Measurements from ENCODE around the gene GNG5.
"Not testable (repeated sequence)": the region's sequence is repeated elsewhere in the genome, so short reads cannot be mapped to it uniquely, and the experiment has no call there.

GNG5 gene

DNA sequence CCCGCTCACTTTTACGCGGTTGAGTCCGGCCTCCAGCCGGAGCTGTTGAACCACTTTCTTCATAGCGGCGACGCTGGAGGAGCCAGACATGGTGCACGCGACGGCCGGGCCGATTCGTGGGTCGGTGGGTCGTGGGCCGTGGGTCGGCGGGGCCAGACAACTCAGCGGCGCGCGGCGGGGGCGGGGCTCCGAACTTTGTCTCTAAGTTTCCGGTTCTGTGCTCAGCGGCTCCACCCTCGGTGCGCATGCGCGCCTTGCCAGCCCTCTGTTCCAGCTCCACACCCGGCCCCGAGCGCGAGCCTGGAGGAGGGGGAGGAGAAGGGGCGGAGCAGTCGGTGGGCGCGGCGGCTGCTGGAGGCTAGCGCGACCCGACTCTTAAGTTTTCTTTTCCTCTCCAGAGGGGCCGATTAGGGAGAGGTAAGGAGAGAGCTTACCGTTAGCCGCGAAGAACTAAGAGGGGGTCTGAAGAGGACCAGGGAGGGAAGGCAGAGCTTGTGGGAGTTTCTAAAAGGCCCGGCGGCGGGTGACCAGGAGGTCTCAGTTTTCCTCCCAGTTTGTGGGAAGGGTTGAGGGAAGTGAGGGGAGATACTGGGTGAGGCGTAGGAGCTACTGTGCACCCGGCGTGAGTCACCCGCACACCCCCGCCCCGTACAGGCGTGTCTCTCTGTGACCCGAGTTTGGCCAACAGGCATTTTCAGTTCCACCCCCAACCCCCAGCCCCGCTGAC lies at the start of gene GNG5, which contains the start of gene SPATA1:
GNG5 (minus strand) TSS at position 580 of the 727 bp plus-strand sequence; CDS start at position 90, 490 bp downstream.
SPATA1 (plus strand) TSS at position 385 of the 727 bp plus-strand sequence. CDS start 9,974 bp downstream, outside the sequence.
- peak; percentile 94 for DNase-seq (ENCODE audit: low read depth)

DNA sequence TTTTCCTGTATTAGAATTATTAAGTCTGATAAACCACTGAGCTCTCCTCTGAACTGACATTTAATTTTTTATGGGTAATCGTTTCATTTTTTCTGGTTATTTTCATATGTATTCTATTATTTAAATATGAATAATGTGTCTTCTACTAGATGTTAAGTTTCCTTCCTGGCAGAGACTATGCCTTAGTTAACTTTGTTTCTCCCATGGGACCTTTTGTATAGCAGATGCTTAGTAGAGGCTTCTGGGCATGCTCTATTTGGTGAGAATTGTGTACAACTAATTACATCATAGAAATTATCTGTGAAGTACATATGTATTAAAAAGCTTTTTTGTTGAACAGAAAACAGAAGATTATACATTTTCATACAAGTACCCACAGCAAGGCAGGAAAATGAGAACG lies 44.4 kb upstream of the GNG5 start:
- DNase-seq (ENCODE audit: low read depth) = no peak

DNA sequence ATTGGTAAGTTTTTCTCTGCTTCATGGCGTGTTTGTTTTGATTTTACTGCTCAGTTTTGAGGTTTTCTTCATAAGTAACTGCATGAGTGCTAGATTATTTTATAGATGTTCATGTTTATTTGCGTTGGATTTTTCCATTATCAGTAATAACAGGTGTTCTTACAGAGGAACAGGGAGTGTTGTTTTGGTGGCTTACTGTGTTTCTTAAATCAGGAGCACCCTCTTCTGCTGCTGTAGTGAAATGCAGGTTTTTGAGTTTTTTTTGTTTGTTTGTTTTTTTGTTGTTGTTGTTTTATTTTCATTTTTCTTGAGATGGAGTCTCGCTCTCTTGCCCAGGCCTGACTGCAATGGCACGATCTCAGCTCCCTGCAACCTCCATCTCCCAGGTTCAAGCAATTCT lies 35.3 kb upstream of the GNG5 start:
- DNase-seq (ENCODE audit: low read depth) = no peak

DNA sequence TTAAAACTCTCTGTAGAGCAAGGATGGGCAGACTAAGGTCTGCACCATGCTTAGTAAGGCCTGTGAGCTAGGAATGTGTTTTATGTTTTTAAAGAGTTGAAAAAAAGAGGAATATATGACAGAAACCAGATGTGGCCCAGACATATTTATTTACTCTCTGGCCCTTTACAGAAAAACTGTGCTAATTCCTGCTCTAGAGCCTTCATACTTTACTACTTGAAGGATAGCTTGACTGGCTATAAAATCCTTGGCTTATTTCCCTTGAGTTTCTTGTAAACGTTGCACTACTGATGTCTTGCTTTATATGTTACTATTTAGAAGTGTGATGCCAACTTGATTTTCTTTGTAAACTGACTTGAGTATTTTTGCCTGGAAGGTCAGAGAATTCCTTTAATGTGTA lies 34.4 kb upstream of the GNG5 start:
- DNase-seq (ENCODE audit: low read depth) = no peak

DNA sequence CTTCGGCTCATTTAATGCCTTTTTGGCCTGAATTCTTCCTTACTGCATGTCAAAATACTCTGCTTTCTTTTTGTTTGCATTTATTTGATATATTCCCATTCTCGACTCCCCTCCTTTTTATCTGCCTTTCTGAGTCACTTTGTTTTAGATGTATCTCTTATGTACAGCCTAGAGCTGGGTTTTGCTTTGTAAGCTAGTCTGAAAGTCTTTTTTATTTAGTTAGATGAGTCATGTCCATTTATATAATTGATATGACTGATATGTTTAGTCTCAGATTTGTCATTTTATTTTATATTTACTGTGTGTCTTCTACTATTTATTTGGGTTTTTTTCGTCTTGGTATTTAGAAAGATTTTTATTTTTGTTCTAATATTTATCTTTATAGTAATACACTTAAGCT lies 33.6 kb upstream of the GNG5 start:
- DNase-seq (ENCODE audit: low read depth) = no peak

DNA sequence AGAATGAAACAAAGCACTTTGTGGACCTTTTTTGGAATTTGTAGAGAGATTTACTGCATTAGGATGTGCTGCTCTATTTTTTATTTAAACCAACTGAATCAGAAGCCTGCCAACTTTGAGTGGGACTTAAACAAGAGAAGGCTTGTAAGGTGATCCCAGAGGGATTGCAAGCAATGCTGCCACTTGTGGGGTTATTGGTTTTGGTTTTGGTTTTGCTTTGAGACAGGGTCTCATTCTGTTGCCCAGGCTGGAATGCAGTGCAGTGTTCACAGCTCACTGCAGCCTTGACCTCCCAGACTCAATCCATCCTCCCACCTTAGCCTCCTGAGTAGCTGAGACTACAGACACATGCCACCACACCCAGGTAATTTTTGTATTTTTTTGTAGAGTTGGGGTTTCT lies 32.2 kb upstream of the GNG5 start:
- no peak for DNase-seq (ENCODE audit: low read depth)

DNA sequence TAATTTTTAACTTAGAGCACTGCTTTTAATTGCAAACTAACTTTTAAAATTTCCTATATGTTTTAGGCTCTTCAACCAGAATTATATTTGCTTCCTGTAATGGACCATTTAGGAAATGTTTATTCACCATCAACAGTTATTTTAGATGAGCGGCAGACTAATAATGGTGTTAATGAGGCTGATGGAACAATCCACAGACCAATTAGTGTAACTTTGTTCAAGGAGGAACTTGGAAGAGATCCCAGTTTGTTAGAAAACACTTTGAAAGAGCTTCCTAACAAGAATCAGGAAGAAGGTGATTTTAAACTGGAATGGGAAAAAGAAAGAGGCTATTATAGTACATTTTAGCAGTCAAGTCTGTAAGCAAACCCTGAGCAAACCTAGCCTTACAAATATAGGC lies 19.4 kb upstream of the GNG5 start:
- DNase-seq (ENCODE audit: low read depth) = no peak

DNA sequence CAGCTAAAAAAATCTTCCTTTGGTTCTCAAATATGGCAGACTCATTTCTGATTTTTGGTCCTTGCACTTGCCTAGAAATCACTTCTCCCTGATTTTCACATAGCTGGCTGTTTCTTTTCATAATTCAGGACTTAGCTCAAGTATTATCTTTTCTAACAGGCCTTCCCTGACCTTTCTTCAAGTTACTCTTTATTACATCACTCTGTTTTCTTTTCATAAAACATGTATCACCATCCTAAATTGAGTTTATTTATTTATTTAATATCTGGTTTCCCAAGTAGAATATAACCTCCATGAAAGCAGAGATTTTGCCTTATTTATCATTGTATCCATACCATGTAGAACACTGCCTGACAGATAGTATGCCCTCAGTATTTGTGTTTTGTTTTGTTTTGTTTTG lies 18.2 kb upstream of the GNG5 start:
- DNase-seq (ENCODE audit: low read depth) = no peak

DNA sequence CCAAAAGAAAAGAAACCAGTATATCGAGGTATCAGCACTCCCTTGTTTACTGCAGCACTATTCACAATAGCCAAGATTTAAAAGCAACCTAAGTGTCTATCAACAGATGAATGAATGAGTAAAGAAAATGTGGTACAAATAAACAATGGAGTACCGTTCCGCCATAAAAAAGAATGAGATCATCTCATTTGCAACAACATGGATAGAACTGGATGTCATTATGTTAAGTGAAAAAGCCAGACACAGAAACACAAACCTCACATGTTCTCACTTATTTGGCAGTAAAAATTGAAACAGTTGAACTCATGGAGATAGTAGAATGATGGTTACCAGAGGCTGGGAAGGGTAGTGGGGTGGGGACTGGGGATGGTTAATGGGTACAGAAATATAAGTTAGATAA lies 4.3 kb upstream of the GNG5 start:
- DNase-seq (ENCODE audit: low read depth) = no peak

DNA sequence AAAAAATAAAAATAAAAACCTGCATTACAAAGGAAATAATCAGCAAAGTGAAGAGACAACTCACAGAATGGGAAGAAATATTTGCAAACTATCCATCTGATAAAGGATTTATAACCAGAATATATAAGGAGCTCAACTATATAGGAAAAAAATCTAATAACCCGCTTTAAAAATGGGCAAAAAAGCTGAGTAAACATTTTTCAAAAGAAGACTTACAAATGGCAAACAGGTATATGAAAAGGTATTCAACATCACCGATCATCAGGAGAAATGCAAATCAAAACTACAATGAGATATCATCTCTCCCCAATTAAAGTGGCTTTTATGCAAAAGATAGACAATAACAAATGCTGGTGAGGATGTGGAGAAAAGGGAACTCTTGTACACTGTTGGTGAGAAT lies 3.8 kb upstream of the GNG5 start:
- DNase-seq (ENCODE audit: low read depth) = no peak

DNA sequence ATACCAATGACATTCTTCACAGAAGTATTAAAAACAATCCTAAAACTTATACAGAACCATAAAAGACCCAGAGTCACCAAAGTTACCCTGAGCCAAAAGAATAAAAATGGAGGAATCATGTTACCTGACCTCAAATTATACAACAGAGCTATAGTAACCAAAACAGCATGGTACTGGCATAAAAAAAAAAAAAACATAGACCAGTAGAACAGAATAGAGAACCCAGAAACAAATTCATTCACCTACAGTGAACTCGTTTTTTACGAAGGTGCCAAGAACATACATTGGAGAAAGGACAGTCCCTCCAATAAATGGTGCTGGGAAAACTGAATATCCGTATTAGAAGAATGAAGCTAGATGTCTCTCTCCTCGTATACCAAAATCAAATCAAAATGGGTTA lies 2.6 kb upstream of the GNG5 start:
- no peak for DNase-seq (ENCODE audit: low read depth)

DNA sequence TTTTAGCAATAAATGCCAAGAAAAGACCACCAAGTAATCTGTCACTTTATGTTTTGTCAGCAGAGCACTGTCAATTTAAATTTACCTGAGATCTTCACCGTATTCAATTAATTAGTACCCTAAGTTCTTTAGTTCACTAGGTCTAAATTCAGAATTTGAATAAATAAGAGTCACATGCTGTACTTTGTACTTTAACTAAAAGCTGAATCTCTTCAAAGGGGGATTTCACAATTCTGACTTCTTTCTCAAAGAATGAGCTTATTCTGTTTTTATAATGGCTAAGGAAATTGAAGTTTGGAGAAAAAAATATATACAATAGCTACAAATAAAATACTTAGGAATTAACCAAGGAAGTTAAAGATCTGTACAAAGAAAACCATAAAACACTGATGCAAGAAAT lies 2.1 kb upstream of the GNG5 start:
- DNase-seq (ENCODE audit: low read depth) = no peak

DNA sequence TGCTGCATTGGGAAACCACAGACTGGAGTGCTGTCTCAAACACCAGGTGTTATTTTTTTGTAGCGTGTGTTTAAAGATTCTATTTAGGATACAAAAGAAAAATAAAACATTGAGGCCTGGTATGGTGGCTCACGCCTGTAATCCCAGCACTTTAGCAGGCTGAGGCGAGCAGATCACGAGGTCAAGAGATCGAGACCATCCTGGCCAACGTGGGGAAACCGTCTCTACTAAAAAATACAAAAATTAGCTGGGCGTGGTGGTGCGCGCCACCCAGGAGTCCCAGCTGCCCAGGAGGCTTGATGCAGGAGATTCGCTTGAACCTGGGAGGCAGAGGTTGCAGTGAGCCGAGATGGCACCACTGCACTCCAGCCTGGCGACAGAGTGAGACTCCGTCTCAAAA lies 1.5 kb upstream of the GNG5 start:
- DNase-seq (ENCODE audit: low read depth) = not testable (repeated sequence)

DNA sequence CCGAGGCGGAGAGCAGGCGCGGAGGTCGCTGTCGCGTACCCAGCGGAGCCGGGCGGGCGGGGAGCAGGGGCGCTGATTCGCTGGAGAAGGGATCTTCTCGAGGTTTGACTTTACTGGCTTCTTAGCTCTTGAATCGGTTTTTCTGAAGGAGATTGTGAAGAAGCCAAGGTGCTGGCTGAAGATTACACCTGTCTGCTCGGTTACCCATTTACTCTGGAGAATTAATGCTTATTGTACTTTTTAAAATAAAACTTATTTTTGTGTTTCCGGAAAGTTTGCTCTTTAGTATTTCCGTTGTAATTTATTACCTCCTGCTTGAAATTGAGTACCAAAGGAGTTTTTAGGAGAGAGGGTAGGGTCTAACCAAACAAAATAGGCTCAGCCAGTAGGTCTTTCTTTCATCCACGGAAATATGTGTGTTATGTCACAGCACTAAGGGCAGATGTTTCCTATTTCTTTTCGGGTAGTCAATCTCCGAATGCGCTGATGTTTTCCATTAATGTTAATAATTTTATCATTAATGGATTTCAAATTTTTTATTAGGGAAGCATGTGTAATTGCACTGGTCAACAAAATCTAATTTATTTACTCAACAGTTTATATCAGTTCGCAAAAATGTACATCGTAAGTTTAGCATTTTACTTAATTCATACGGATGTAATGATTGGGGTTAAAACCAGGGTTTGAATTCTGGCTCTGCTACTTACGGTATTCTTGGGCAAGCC lies 510 bp upstream of the GNG5 start:
- DNase-seq (ENCODE audit: low read depth) = no peak

DNA sequence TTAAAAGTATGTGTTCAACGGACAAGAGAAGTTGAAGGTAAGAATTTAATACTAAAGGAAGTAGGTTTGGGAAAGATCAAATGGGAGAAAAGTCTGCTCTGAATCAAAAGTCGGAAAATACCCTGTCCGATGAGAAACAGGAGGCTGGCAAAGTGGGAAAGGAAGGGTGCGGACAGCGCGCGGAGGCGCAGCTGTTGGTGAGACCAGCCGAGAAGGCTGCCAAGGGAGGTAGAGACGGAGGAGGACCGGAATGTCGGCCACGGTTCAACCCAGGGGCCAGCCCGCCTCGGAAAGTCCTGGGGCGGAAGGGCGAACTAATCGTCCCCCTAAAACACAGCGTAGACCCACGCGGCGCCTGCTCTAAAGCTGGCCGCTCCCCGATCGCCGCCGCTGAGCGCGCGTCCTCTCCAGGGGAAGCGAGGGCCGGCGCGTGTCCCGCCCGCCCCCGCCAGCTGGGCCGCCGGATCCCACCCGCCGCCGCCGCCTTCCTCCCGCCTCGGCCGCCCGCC lies 834 bp downstream of the GNG5 start:
- DNase-seq (ENCODE audit: low read depth) = no peak

DNA sequence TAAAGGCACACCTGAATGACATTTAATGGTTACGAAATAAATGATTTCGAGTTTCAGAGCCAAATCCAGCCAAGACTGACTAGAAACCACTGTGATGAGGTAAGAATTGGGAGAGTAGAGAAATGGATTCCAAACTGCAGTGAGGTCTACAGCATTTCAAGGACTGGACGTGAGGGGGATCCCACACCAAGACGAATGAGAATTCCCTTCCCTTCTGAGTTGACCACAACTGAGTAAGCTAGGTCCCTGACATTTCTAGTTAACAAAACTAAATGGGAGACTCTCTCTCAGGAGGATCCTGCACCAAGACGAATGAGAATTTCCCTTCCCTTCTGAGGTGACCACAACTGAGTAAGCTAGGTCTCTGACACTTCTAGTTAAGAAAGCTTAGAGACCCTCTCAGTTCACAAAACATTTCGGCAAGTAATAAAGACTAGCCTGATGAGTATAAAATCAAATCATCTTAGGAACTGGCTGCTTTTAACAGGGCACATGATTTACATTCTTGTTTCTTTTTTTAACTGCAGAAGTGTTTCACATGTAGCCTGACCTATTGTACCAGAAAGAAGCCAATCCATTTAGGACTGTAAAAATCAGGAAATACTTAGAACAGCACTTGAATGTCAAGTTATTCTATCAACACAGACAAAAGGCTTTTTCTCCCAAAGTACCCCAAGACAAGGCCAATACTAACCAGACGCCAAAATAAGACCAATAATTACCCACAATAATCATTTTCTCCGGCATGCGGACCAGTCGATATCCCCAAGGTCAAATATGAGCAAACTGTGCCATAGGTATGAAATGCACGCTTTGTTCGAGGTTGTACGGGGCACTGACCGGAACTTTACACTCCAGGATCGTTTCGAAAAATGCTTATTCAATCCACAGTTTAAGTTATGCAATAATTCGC lies 1.5 kb downstream of the GNG5 start:
- DNase-seq (ENCODE audit: low read depth) = no peak

DNA sequence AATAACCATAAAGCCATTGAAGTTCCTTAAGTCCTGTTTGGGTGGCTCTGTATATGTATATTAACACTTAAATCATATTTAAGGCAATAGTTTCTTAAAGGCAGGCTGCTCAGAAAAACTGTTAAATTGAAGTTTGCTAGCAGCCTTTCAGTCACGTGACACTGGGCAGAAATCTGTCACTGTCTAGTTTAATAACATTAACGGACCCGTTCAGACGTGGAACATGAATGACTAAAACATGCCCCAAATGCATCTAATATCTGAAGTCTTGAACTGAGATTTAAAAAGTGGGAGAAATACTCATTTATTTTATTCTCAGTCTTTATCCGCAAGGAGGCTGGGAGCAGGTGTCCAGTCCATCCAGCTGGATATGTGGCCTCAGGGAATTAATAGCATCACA lies 3.5 kb downstream of the GNG5 start:
- DNase-seq (ENCODE audit: low read depth) = no peak

DNA sequence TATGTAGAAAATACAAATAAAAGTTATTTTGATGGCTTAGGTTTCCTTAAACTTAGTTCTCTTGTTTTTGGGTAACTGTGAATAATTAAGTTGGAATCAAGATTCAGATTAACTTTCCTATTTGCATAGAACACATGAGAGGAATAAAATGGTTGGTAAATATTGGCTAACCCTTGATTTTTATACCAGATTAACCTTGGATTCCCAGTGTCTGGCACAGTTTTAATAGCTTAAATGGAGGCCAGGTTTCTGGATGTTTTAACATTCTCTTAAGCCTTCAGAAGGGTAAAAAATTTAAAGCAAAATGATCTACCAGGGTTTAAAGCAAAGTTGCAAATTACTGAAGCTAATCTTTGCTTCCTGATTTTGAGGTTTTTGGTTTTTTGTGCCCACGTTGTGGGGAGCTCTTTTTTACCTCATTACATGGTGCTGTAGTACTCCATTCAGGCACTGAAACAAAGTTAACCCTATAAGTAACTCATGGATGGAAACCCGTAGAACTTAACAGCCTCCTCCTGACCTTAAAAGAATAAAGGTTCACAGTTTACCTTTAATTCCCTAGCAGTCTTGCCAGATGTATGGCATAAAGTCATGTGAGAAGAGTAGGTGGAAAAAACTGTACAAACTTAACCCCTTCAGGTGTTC lies 8.6 kb downstream of the GNG5 start:
- no peak for DNase-seq (ENCODE audit: low read depth)

DNA sequence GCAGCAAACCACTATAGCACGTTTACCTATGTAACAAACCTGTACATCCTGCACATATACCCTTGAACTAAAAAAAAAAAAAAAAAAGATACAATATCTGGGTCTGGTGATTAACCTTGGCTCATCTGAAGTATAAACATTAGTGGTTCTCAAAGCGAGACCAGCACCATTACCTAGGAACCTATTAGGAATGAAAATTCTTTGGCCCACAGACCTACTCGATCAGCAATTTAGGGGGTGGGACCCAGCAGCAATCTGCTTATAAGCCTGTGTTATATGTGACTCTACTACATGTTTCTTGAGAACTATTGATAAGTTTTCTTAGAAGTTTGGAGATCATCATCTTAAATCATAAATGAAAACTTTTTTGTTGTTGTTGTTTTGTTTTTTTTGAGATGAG lies 9.9 kb downstream of the GNG5 start:
- no peak for DNase-seq (ENCODE audit: low read depth)

DNA sequence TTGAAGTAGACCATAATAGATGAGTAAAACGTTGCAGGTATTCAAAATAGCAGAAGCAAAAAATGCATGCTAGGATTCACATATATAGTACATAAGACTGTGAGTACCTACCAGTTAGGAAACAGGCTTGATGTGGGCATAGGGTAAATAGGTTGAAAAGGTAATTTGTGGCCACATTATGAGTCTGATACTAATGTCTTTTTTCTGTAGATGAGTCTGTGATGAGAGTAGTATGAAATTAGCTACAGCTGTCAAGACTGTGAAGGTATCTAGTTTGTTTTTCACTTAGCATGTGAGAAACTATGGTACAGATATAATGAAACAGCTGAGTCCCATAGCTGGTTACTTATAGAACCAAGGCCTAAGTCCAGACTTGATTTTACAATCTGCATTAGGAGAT lies 12.6 kb downstream of the GNG5 start:
- no peak for DNase-seq (ENCODE audit: low read depth)

DNA sequence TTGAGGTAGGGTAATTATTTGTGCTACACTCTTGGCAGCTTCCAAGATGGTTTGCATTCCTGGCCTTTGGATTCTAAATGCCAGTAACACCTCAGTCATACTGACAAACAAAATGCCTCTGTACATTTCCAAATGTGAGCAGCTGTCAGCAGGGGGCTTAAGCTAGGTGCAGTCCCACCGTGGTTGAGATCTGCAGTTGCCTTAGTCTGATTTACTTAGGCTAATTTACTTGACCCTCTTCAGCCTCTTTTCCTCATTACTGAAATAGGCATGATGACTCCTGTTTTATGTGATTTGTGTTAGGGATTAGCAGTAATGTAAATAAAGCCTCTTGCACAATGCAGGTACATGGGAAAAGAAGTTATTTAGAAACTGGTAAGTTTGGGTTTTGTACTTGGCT lies 13.7 kb downstream of the GNG5 start:
- DNase-seq (ENCODE audit: low read depth) = no peak

DNA sequence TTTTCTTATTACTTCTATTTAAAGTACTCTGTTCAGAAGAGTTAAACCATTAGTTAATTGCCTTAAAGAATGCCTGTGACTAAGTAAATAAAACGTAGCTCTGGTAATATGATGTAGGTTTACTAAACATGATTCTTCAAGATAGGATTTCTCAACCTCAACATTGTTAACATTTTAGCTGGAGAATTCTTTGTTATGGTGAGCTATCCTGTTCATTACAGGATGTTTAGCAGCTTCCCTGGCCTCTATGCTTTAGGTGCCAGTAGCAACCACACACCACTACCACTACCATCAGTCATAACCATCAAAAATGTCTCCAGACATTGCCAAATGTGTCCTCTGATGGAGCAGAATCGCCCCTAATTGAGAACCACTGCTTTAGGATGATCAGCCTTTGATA lies 16.6 kb downstream of the GNG5 start:
- DNase-seq (ENCODE audit: low read depth) = no peak
